Vagina (tissue), 2 donors: Measurements from ENCODE around the gene POC5. TPM values are rescaled to one million over a fixed set of nuclear protein-coding genes. Genes with fewer than 3 reads are reported as not detected.

Experiments used
- DNase-seq, 2 donors: peaks; one replicate each; pipeline ENCODE4 v3.0.0-alpha.2; 2017; ENCODE audit errors: extremely low spot score in 2 of 2
- H3K27ac ChIP-seq: fragments of 200-600 bp; sonication (generic); one replicate; pipeline ENCODE4 v1.5.1; 2019
- H3K27me3 ChIP-seq: fragments of 200-600 bp; sonication (generic); one replicate; pipeline ENCODE4 v1.5.1; 2019
- H3K36me3 ChIP-seq, 2 donors: fragments of 200-600 bp; sonication (generic); one replicate each; pipeline ENCODE4 v1.5.1; 2017 to 2019
- H3K4me1 ChIP-seq: fragments of 200-600 bp; sonication (generic); one replicate; pipeline ENCODE4 v1.5.1; 2019
- H3K4me3 ChIP-seq, 2 donors: fragments of 200-600 bp; sonication (generic); 1 replicate in 1 of 2; 2 replicates in 1 of 2; pipeline ENCODE4 v1.5.1; 2016 to 2019
- H3K9me3 ChIP-seq: fragments of 200-600 bp; sonication (generic); one replicate; pipeline ENCODE4 v1.5.1; 2019
- CTCF ChIP-seq, 3 experiments: fragments of 450-650 bp in 2 of 3; fragments of 200-600 bp in 1 of 3; sonication (generic) in 1 of 3; IDR thresholded peaks; one replicate each; pipeline ENCODE4 v1.5.1; 2017 to 2019; ENCODE audit warnings: antibody characterized with exemption in 3 of 3, mild to moderate bottlenecking in 2 of 3, moderate library complexity in 2 of 3
- POLR2A ChIP-seq, 2 donors: fragments of 450-650 bp; IDR thresholded peaks; one replicate each; pipeline ENCODE4 v1.6.1; 2017; ENCODE audit warnings: antibody characterized with exemption in 2 of 2, mild to moderate bottlenecking in 2 of 2, moderate library complexity in 2 of 2
- POLR2AphosphoS5 ChIP-seq, 2 donors: sonication (generic); formaldehyde crosslinking; IDR thresholded peaks; one replicate each; pipeline ENCODE4 v1.9.0; 2017; ENCODE audit warnings: antibody characterized with exemption in 2 of 2, mild to moderate bottlenecking in 2 of 2, low read depth in 1 of 2; ENCODE audit not compliant: insufficient read depth in 1 of 2
- intact Hi-C: fragments of 100-400 bp; cut with DNase I; formaldehyde crosslinking; loops from one replicate; pipeline ENCODE4 v1.15.1; 2023
- small RNA-seq: library from RNA; depleted of rRNA; stranded (forward); fragments of <200 nt; gene quantifications from one replicate; pipeline ENCODE3, GENCODE V24; 2016
- total RNA-seq: library from RNA; depleted of rRNA; stranded (reverse); fragments of >200 nt; gene quantifications from one replicate; pipeline ENCODE4 v1.2.3, GENCODE V29; 2016

POC5 gene
- total RNA-seq, 1 donor from 2014 or later = 12.3 TPM

GRCh38 chr5:75627801-75628200 lies 89.4 kb downstream of the POC5 start:
- H3K9me3 ChIP-seq = no peaks in the 10 kb centered on the region
- H3K4me3 ChIP-seq = no peak overlapping the region
- DNase-seq = no peak
- H3K27ac ChIP-seq = no peak overlapping the region
- H3K4me1 ChIP-seq = no peaks in the 10 kb centered on the region
- no peaks in the 10 kb centered on the region for H3K36me3 ChIP-seq
- H3K27me3 ChIP-seq = no peaks in the 10 kb centered on the region
- intact Hi-C loops = no loop called here
- TF ChIP-seq POLR2AphosphoS5 (IDR thresholded peaks at IDR 0.05; ENCODE audit: insufficient read depth in 1 of 2, low read depth in 1 of 2) = no peak
- no peak for TF ChIP-seq CTCF (IDR thresholded peaks at IDR 0.05)
- TF ChIP-seq POLR2A (IDR thresholded peaks at IDR 0.05) = no peak

GRCh38 chr5:75626959-75627358 lies 90.3 kb downstream of the POC5 start:
- DNase-seq = no peak
- no peaks in the 10 kb centered on the region for H3K9me3 ChIP-seq
- H3K4me3 ChIP-seq = no peak overlapping the region
- intact Hi-C loops = no loop called here
- H3K27ac ChIP-seq = no peak overlapping the region
- H3K27me3 ChIP-seq = no peaks in the 10 kb centered on the region
- no peak for TF ChIP-seq POLR2A (IDR thresholded peaks at IDR 0.05)
- TF ChIP-seq CTCF (IDR thresholded peaks at IDR 0.05) = no peak
- TF ChIP-seq POLR2AphosphoS5 (IDR thresholded peaks at IDR 0.05; ENCODE audit: insufficient read depth in 1 of 2, low read depth in 1 of 2) = no peak
- no peaks in the 10 kb centered on the region for H3K36me3 ChIP-seq
- H3K4me1 ChIP-seq = peaks cover 5% of the 10 kb centered on the region

Small RNA genes lying within 50 kb of the gene (small RNA-seq; reads per million reads assigned to genes)
- not detected for gene RNU6-680P

Other genes with a start within 250 kb of the POC5 start
- gene CERT1, start 205.8 kb downstream of the POC5 start, total RNA-seq = 44.2 TPM
- 31.4 TPM for gene POLK, start 205.5 kb downstream of the POC5 start, total RNA-seq
- gene ANKDD1B, start 106.0 kb downstream of the POC5 start, total RNA-seq = not detected